ENCODE results near the gene KRT32.

KRT32 gene

DNA sequence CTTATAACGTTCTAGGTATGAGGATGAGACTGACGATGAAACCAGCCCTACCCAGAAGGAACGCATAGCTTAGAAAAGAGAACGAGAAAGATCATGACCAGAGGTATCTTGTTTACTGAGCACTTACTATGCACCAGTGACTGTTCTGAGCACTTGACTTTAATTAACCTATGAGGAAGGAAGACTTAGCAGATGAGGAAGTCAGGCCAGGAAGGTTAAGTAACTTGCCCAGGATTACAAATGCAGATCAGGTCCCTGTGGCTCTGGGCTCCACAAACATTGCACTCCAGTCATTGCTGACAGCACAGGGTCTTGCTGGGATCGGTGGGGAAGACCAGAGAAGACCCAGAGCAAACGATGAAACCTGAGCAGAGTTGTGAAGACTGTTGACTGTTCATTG is 31.1 kb upstream of the KRT32 start:
- no peak overlapping the region for H3K4me3 Mint-ChIP-seq
- TF ChIP-seq, protein P1, sequence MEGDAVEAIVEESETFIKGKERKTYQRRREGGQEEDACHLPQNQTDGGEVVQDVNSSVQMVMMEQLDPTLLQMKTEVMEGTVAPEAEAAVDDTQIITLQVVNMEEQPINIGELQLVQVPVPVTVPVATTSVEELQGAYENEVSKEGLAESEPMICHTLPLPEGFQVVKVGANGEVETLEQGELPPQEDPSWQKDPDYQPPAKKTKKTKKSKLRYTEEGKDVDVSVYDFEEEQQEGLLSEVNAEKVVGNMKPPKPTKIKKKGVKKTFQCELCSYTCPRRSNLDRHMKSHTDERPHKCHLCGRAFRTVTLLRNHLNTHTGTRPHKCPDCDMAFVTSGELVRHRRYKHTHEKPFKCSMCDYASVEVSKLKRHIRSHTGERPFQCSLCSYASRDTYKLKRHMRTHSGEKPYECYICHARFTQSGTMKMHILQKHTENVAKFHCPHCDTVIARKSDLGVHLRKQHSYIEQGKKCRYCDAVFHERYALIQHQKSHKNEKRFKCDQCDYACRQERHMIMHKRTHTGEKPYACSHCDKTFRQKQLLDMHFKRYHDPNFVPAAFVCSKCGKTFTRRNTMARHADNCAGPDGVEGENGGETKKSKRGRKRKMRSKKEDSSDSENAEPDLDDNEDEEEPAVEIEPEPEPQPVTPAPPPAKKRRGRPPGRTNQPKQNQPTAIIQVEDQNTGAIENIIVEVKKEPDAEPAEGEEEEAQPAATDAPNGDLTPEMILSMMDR (IDR thresholded peaks at IDR 0.05): no peak
- peaks cover 49% of the 10 kb centered on the region for H3K4me1 Mint-ChIP-seq

DNA sequence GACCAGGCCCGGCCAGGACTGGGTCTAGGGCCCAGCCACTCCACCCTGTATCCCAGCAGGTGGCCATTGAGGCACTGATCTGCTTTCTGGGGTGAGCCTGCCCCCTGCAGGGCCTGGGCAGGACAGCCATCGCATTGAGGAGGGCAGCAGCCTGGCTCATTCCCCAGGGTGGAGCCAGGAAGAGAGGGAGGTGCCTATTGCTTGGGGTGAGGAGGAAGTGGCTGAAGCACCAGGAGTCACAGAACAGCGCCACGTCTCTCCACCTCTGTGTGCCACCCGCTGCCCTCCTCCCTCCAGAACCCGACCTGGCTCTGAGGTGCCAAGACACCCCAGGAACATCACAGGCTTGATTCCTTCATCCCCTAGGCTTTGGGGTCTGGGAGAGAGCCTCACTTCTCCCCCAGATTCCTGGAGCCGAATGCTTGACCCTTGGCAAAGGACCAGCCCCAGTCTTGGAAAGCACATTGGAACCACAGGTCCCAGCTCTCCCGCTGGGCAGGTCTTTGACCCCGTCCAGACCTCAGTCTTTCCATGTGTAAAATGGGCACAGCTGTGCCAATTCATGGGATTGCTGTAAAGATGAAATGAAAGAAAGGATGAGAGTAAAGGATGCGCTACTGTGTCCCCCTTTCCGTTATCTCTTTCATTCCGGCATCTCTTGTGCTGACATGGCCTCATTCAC is 29.8 kb upstream of the KRT32 start:
- Mint-ChIP-seq H3K36me3 (ENCODE audit: low read depth) (no peaks in the 10 kb centered on the region), H3K27ac (no peak overlapping the region), H3K4me1 (peaks cover 50% of the 10 kb centered on the region), H3K27me3 (ENCODE audit: low read depth, poor library complexity) (peaks cover 2% of the 10 kb centered on the region), H3K4me3 (no peak overlapping the region), H3K9me3 (no peaks in the 10 kb centered on the region)
- DNase-seq: peak; percentile 63
- TF ChIP-seq, protein P1 (IDR thresholded peaks at IDR 0.05): peak; percentile 61

More for the DNA sequence above, 31.1 kb upstream of the KRT32 start:
- no peak for DNase-seq
- H3K27ac Mint-ChIP-seq: no peak overlapping the region
- peaks cover 2% of the 10 kb centered on the region for H3K27me3 Mint-ChIP-seq (ENCODE audit: low read depth, poor library complexity)
- H3K9me3 Mint-ChIP-seq: no peaks in the 10 kb centered on the region
- no peaks in the 10 kb centered on the region for H3K36me3 Mint-ChIP-seq (ENCODE audit: low read depth)

DNA sequence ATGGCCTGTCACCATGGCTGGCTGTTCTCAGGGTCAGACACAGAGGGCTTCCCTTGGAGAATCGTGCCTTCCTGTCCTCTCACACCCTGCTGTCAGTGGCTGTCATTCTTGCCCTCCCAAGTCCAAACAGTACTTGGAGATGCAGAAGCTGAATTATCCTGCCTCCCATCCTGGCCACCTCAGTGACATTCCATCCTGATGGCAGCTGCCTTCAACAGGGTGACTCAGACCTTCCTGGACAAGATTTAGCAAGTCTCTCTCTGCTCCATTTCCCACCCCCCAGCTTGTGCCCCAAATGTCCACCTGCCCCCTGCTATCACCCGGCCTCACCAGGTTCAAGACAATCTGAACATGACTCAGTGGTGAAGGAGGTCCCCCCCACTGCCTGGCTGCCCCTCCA is 27.3 kb upstream of the KRT32 start:
- no peaks in the 10 kb centered on the region for H3K36me3 Mint-ChIP-seq (ENCODE audit: low read depth)
- no peak for DNase-seq
- H3K4me1 Mint-ChIP-seq: peaks cover 38% of the 10 kb centered on the region
- H3K27ac Mint-ChIP-seq: peak overlapping the region; percentile 79
- H3K27me3 Mint-ChIP-seq (ENCODE audit: low read depth, poor library complexity): peaks cover 5% of the 10 kb centered on the region
- no peaks in the 10 kb centered on the region for H3K9me3 Mint-ChIP-seq
- H3K4me3 Mint-ChIP-seq: no peak overlapping the region
- TF ChIP-seq, protein P1 (IDR thresholded peaks at IDR 0.05): no peak

DNA sequence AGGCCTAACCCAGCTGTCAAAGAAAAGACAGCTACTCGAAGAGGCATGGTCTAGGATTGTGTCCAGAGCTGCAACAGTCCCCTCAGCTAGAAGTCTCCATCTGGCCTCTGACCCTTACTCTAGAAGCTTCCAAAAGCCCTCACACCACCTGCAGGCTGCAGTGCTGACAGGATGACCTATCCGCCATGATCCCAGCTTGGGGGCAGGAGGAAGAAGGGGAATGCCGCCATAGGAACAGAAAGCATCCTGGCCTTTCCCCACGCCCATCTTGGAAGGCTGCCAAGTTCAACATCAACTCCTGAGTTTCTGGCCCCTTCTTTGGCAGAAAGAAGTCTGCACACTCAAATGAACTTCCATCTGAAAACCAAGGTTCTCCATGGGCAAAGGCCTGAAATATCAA is 25.6 kb upstream of the KRT32 start:
- Mint-ChIP-seq H3K27me3 (ENCODE audit: low read depth, poor library complexity) (peaks cover 7% of the 10 kb centered on the region), H3K9me3 (no peaks in the 10 kb centered on the region), H3K27ac (no peak overlapping the region), H3K4me1 (peaks cover 34% of the 10 kb centered on the region), H3K36me3 (ENCODE audit: low read depth) (no peaks in the 10 kb centered on the region), H3K4me3 (no peak overlapping the region)
- TF ChIP-seq, protein P1 (IDR thresholded peaks at IDR 0.05): no peak
- DNase-seq: no peak

DNA sequence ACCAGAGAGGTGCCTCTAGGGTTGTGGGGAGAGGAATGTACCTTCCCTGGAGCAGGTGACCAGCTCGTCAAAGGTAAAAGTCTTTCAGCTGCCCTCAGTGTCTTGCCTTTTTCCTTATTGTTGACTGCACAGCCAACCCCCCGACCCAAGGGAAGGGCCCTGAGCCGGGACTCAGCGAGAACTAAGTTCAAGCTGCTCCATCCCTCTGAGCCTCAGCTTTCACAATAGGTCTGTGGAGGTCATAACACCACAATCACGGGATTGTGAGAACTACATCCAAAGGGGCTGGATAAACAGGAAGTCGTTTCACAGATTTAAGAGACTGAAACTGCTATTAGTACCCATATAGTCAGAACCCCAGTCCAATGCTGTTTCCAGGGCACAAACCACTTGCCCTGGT is 25.2 kb upstream of the KRT32 start:
- Mint-ChIP-seq H3K36me3 (ENCODE audit: low read depth) (no peaks in the 10 kb centered on the region), H3K27ac (no peak overlapping the region), H3K27me3 (ENCODE audit: low read depth, poor library complexity) (peaks cover 7% of the 10 kb centered on the region), H3K4me3 (no peak overlapping the region), H3K4me1 (peaks cover 34% of the 10 kb centered on the region), H3K9me3 (no peaks in the 10 kb centered on the region)
- TF ChIP-seq, protein P1 (IDR thresholded peaks at IDR 0.05): no peak
- DNase-seq: no peak

DNA sequence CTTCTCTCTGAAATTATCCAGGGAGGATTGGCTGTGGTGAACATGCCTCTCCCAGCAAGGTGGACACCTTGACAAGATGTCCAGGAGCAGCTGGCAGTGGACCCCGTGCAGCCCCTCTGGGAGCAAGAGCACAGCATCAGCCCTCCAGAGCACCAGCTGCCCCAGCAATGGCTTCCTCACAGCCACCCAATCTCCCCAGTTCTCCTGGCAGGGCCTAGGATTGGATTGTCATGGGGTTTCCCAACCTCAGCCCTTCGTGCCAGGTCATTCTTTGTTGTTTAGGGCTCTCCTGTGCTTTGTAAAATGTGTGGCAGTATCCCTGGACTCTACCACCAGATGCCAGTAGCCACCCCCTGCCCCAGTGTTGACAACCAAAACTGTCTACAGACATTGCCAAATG is 24.3 kb upstream of the KRT32 start:
- Mint-ChIP-seq H3K36me3 (ENCODE audit: low read depth) (no peaks in the 10 kb centered on the region), H3K27ac (no peak overlapping the region), H3K9me3 (no peaks in the 10 kb centered on the region), H3K4me1 (peaks cover 33% of the 10 kb centered on the region), H3K4me3 (no peak overlapping the region), H3K27me3 (ENCODE audit: low read depth, poor library complexity) (peaks cover 7% of the 10 kb centered on the region)
- TF ChIP-seq, protein P1 (IDR thresholded peaks at IDR 0.05): no peak
- no peak for DNase-seq
